ENCODE data around the gene YWHAE.

- TF ChIP-seq TAF1 (IDR thresholded peaks at IDR 0.05; ENCODE audit: low read depth, low read length) = no peak
- TF ChIP-seq POLR2A (IDR thresholded peaks at IDR 0.05; ENCODE audit: low read depth, low read length) = no peak
- TF ChIP-seq SPI1 (IDR thresholded peaks at IDR 0.05; ENCODE audit: low read depth, low read length) = no peak
- TF ChIP-seq POLR2AphosphoS5 (IDR thresholded peaks at IDR 0.05; ENCODE audit: low read depth, low read length) = no peak
- no peak for TF ChIP-seq POU2F2 (IDR thresholded peaks at IDR 0.05; ENCODE audit: low read depth, low read length)
These were observed 56.5 kb downstream of the YWHAE start for GRCh38 chr17:1343554-1343953.

All from GM12891 (cell line).